H1 (cell line): ENCODE data around the gene LAMTOR3. TPM values are rescaled to one million over a fixed set of nuclear protein-coding genes. Genes with fewer than 3 reads are reported as not detected.

Source experiments
- CTCF ChIA-PET: fragments of 300-600 bp; sonication (Branson Sonifier 250); formaldehyde crosslinking; loops from one replicate; lab custom pipeline; 2021; ENCODE audit not compliant: partially characterized antibody; lab: Charles Lee
- POLR2A ChIA-PET: fragments of 300-600 bp; sonication (Branson Sonifier 250); formaldehyde crosslinking; loops from one replicate; lab custom pipeline; 2021; ENCODE audit warnings: inconsistent platforms; ENCODE audit not compliant: partially characterized antibody; lab: Charles Lee
- DNase-seq, 2 experiments: peaks; one replicate each; pipeline versions ENCODE4 v3.0.0 to v3.0.0-alpha.2; 2010 to 2022; ENCODE audit warnings: low spot score in 2 of 2, low read depth in 1 of 2, mixed read lengths in 1 of 2
- FAIRE-seq: peaks from 2 replicates; lab custom pipeline; 2011; peaks lifted over from hg19 to GRCh38; lab: Jason Lieb, UNC
- H2AFZ ChIP-seq: 2 replicates; pipeline ENCODE4 v1.8.1; 2012; ENCODE audit warnings: low read length, inconsistent platforms
- H2AK5ac ChIP-seq: 2 replicates; pipeline ENCODE4 v1.6.1; 2013; ENCODE audit warnings: low read depth, low read length
- H2BK120ac ChIP-seq: replicated peaks from 2 replicates; pipeline ENCODE3; 2013; ENCODE audit warnings: low read depth, low read length, inconsistent platforms
- H2BK12ac ChIP-seq: 2 replicates; pipeline ENCODE4 v1.6.1; 2013; ENCODE audit warnings: low read depth, low read length
- H2BK15ac ChIP-seq: 2 replicates; pipeline ENCODE4 v1.6.1; 2013; ENCODE audit warnings: low read length
- H2BK20ac ChIP-seq: 2 replicates; pipeline ENCODE4 v1.6.1; 2013; ENCODE audit warnings: low read length
- H2BK5ac ChIP-seq: 2 replicates; pipeline ENCODE4 v1.6.1; 2013; ENCODE audit warnings: low read depth, low read length
- H3K14ac ChIP-seq: 2 replicates; pipeline ENCODE4 v1.6.1; 2013; ENCODE audit warnings: inconsistent platforms; ENCODE audit not compliant: insufficient read length
- H3K18ac ChIP-seq: 2 replicates; pipeline ENCODE4 v1.6.1; 2013; ENCODE audit warnings: low read length; ENCODE audit errors: extremely low read depth
- H3K23ac ChIP-seq: 2 replicates; pipeline ENCODE4 v1.6.1; 2013; ENCODE audit warnings: inconsistent platforms; ENCODE audit not compliant: insufficient read length
- H3K23me2 ChIP-seq: 2 replicates; pipeline ENCODE4 v1.6.1; 2013; ENCODE audit warnings: low read depth, low read length
- H3K27ac ChIP-seq: 2 replicates; pipeline ENCODE4 v1.6.1; 2011; ENCODE audit warnings: low read depth, low read length, inconsistent platforms
- H3K27me3 ChIP-seq, 4 experiments: replicated peaks in 1 of 4; 1 replicate in 1 of 4; 2 replicates in 3 of 4; pipeline versions ENCODE4 v1.6.1 to v1.8.1; 2011 to 2013; ENCODE audit warnings: low read length in 3 of 4, mild to moderate bottlenecking in 3 of 4, inconsistent platforms in 2 of 4, mixed read lengths in 2 of 4, moderate library complexity in 1 of 4; ENCODE audit not compliant: control insufficient read depth in 3 of 4, insufficient read depth in 3 of 4; ENCODE audit errors: extremely low read depth in 1 of 4
- H3K36me3 ChIP-seq, 4 experiments: 2 replicates each; pipeline versions ENCODE4 v1.6.1 to v1.8.1; 2011 to 2013; ENCODE audit warnings: mild to moderate bottlenecking in 4 of 4, low read length in 3 of 4, moderate library complexity in 2 of 4, control low read depth in 1 of 4, inconsistent platforms in 1 of 4; ENCODE audit not compliant: insufficient read depth in 4 of 4, control insufficient read depth in 2 of 4
- H3K4ac ChIP-seq: replicated peaks from 2 replicates; pipeline ENCODE3; 2013; ENCODE audit warnings: low read length, low read depth, mixed read lengths, inconsistent platforms; ENCODE audit not compliant: insufficient read length
- H3K4me1 ChIP-seq, 4 experiments: replicated peaks in 1 of 4; 1 replicate in 1 of 4; 2 replicates in 3 of 4; pipeline versions ENCODE4 v1.6.1 to v1.8.1; 2011 to 2013; ENCODE audit warnings: low read length in 3 of 4, inconsistent platforms in 2 of 4, mixed read lengths in 1 of 4; ENCODE audit not compliant: insufficient read depth in 4 of 4, control insufficient read depth in 3 of 4
- H3K4me2 ChIP-seq, 2 experiments: 2 replicates each; pipeline versions ENCODE4 v1.6.1 to v1.8.1; 2011 to 2013; ENCODE audit warnings: low read depth in 2 of 2, low read length in 2 of 2, control low read depth in 1 of 2, inconsistent platforms in 1 of 2, mild to moderate bottlenecking in 1 of 2; ENCODE audit not compliant: insufficient read depth in 1 of 2
- H3K4me3 ChIP-seq, 4 experiments: fragments of 200-600, 300-600 bp in 1 of 4; sonication (generic), shearing (Covaris generic), sonication (Bioruptor Twin) in 1 of 4; 2 replicates each; pipeline versions ENCODE4 v1.5.1 to v1.8.1; 2011 to 2016; ENCODE audit warnings: low read length in 4 of 4, low read depth in 3 of 4, control low read depth in 2 of 4, inconsistent platforms in 2 of 4, mild to moderate bottlenecking in 2 of 4, mixed read lengths in 1 of 4, moderate library complexity in 1 of 4; ENCODE audit not compliant: insufficient read depth in 2 of 4; ENCODE audit errors: extremely low read depth in 1 of 4
- H3K56ac ChIP-seq: replicated peaks from 2 replicates; pipeline ENCODE3; 2013; ENCODE audit warnings: low read depth, mild to moderate bottlenecking, mixed read lengths, low read length, inconsistent platforms; ENCODE audit not compliant: insufficient read length
- H3K79me1 ChIP-seq: 2 replicates; pipeline ENCODE4 v1.6.1; 2013; ENCODE audit warnings: low read depth, low read length, control low read depth
- H3K79me2 ChIP-seq, 2 experiments: 2 replicates each; pipeline versions ENCODE4 v1.6.1 to v1.8.1; 2012 to 2013; ENCODE audit warnings: low read length in 2 of 2, mild to moderate bottlenecking in 2 of 2, inconsistent platforms in 1 of 2; ENCODE audit not compliant: insufficient read depth in 2 of 2, control insufficient read depth in 1 of 2
- H3K9ac ChIP-seq, 4 experiments: replicated peaks in 1 of 4; 1 replicate in 1 of 4; 2 replicates in 3 of 4; pipeline versions ENCODE4 v1.6.1 to v1.8.1; 2011 to 2013; ENCODE audit warnings: low read depth in 3 of 4, low read length in 3 of 4, control low read depth in 2 of 4, mild to moderate bottlenecking in 2 of 4, moderate library complexity in 2 of 4, inconsistent platforms in 1 of 4; ENCODE audit errors: extremely low read depth in 1 of 4
- H3K9me3 ChIP-seq, 2 experiments: 2 replicates each; pipeline versions ENCODE4 v1.6.1 to v1.8.1; 2012 to 2013; ENCODE audit warnings: mild to moderate bottlenecking in 2 of 2, moderate library complexity in 2 of 2, control low read depth in 1 of 2, inconsistent platforms in 1 of 2, low read depth in 1 of 2, low read length in 1 of 2, mixed read lengths in 1 of 2; ENCODE audit not compliant: insufficient read depth in 2 of 2
- H4K20me1 ChIP-seq, 2 experiments: replicated peaks in 1 of 2; 2 replicates each; pipeline versions ENCODE3 to v1.8.1; 2011 to 2013; ENCODE audit warnings: inconsistent platforms in 2 of 2, low read length in 2 of 2, mild to moderate bottlenecking in 1 of 2; ENCODE audit not compliant: insufficient read depth in 2 of 2, control insufficient read depth in 1 of 2
- H4K5ac ChIP-seq: 2 replicates; pipeline ENCODE4 v1.6.1; 2013; ENCODE audit warnings: low read length, low read depth, mixed read lengths, inconsistent platforms; ENCODE audit not compliant: insufficient read length
- H4K8ac ChIP-seq: 2 replicates; pipeline ENCODE4 v1.8.0; 2013; ENCODE audit warnings: mild to moderate bottlenecking, moderate library complexity, low read length, inconsistent platforms; ENCODE audit not compliant: insufficient read depth; ENCODE audit errors: extremely low read depth
- H4K91ac ChIP-seq: replicated peaks from 2 replicates; pipeline ENCODE3; 2013; ENCODE audit warnings: low read length, mixed read lengths, inconsistent platforms; ENCODE audit not compliant: insufficient read length
- CBX8 ChIP-seq: fragments of 300-800, 300-1000 bp; sonication (generic); IDR thresholded peaks from 2 replicates; pipeline ENCODE4 v1.7.1; 2016; ENCODE audit warnings: low read depth, low read length, borderline replicate concordance
- CHD1 ChIP-seq: IDR thresholded peaks from 2 replicates; pipeline ENCODE4 v1.6.1; 2012; ENCODE audit warnings: low read depth, low read length, improper control_type of control experiment
- CTBP2 ChIP-seq: IDR thresholded peaks from 2 replicates; pipeline ENCODE4 v1.7.0; 2011; ENCODE audit warnings: borderline replicate concordance, mild to moderate bottlenecking, moderate library complexity, mixed read lengths, low read length; ENCODE audit not compliant: insufficient read depth, insufficient read length
- EZH2 ChIP-seq: fragments of 200-600 bp; sonication (generic); IDR thresholded peaks from 2 replicates; pipeline ENCODE4 v1.7.1; 2012; ENCODE audit warnings: low read depth, mild to moderate bottlenecking, moderate library complexity, low read length, inconsistent platforms; ENCODE audit not compliant: severe bottlenecking
- KDM1A ChIP-seq: fragments of 200-600, 300-600 bp; sonication (generic); IDR thresholded peaks from 2 replicates; pipeline ENCODE4 v1.7.1; 2016; ENCODE audit warnings: mild to moderate bottlenecking, low read length, borderline replicate concordance
- KDM5A ChIP-seq: fragments of 200-600 bp; IDR thresholded peaks from 2 replicates; pipeline ENCODE4 v1.7.1; 2012; ENCODE audit warnings: mild to moderate bottlenecking, low read length, inconsistent platforms, mixed read lengths
- MAFK ChIP-seq: IDR thresholded peaks from 2 replicates; pipeline ENCODE4 v1.6.1; 2012; ENCODE audit warnings: low read depth, mild to moderate bottlenecking, improper control_type of control experiment, low read length
- RAD21 ChIP-seq, 2 experiments: IDR thresholded peaks in 1 of 2; conservative IDR thresholded peaks in 1 of 2; 2 replicates each; pipeline ENCODE4 v1.6.1; 2011; ENCODE audit warnings: low read depth in 2 of 2, low read length in 2 of 2, improper control_type of control experiment in 1 of 2, inconsistent platforms in 1 of 2, mild to moderate bottlenecking in 1 of 2, moderate library complexity in 1 of 2
- RXRA ChIP-seq: IDR thresholded peaks from 2 replicates; pipeline ENCODE4 v1.6.1; 2011; ENCODE audit warnings: low read depth, mild to moderate bottlenecking, low read length, moderate library complexity; ENCODE audit not compliant: insufficient read depth
- SIN3A ChIP-seq, 2 experiments: IDR thresholded peaks in 1 of 2; conservative IDR thresholded peaks in 1 of 2; 2 replicates each; pipeline ENCODE4 v1.6.1; 2011 to 2012; ENCODE audit warnings: low read length in 2 of 2, improper control_type of control experiment in 1 of 2, low read depth in 1 of 2, mild to moderate bottlenecking in 1 of 2
- SIX5 ChIP-seq: IDR thresholded peaks from 2 replicates; pipeline ENCODE4 v1.6.1; 2011; ENCODE audit warnings: mild to moderate bottlenecking, low read depth, low read length
- SRF ChIP-seq: IDR thresholded peaks from 2 replicates; pipeline ENCODE4 v1.6.1; 2011; ENCODE audit warnings: mild to moderate bottlenecking, low read depth, low read length, moderate library complexity
- SUZ12 ChIP-seq: fragments of 200-600 bp; sonication (generic); IDR thresholded peaks from 2 replicates; pipeline ENCODE4 v1.6.1; 2012; ENCODE audit warnings: mild to moderate bottlenecking, inconsistent platforms, low read length, moderate library complexity, mixed read lengths
- TEAD4 ChIP-seq: IDR thresholded peaks from 2 replicates; pipeline ENCODE4 v1.6.1; 2012; ENCODE audit warnings: low read depth, low read length, inconsistent platforms, mixed read lengths
- WGBS, 2 experiments: shearing (Covaris generic) in 1 of 2; methylation state at CpG; one replicate each; pipeline versions ENCODE4 v1.1.6 to v1.1.7; 2013 to 2015; ENCODE audit warnings: low lambda C conversion rate in 2 of 2, mixed read lengths in 2 of 2, inconsistent platforms in 1 of 2, low coverage in 1 of 2, missing lambda C conversion rate in 1 of 2; ENCODE audit not compliant: insufficient replicate concordance in 2 of 2, insufficient coverage in 1 of 2, insufficient read length in 1 of 2; ENCODE audit errors: extremely low coverage in 1 of 2, missing lambda C conversion rate in 1 of 2; 5-methylcytosine and 5-hydroxymethylcytosine counted together
- polyA plus RNA-seq, 7 experiments: library from polyadenylated mRNA; depleted of rRNA in 3 of 7; stranded (reverse) in 5 of 7; unstranded in 2 of 7; fragments of >200 nt in 5 of 7; fragments of 200-250 nt in 2 of 7; gene quantifications; 1 replicate in 5 of 7; 2 replicates in 1 of 7; 4 replicates in 1 of 7; pipeline versions ENCODE4 v1.2.1 to v1.2.3, GENCODE V29; 2011 to 2013; ENCODE audit warnings: missing spikeins in 2 of 7, mixed read lengths in 2 of 7
- total RNA-seq: library from RNA; stranded (reverse); fragmentation: NEBNext Ultra II Directional; extraction: Animal tissue kit (Norgen Biotek cat#: 25700); gene quantifications from 2 replicates; pipeline ENCODE4 v1.2.1, GENCODE V29; 2021

Gene LAMTOR3
- total and polyA plus RNA-seq, 2 of the 8 experiments (the other 6 are each of a cell fraction or from before 2014, with no cell fraction given), result 25.1 to 34.4 TPM

DNA sequence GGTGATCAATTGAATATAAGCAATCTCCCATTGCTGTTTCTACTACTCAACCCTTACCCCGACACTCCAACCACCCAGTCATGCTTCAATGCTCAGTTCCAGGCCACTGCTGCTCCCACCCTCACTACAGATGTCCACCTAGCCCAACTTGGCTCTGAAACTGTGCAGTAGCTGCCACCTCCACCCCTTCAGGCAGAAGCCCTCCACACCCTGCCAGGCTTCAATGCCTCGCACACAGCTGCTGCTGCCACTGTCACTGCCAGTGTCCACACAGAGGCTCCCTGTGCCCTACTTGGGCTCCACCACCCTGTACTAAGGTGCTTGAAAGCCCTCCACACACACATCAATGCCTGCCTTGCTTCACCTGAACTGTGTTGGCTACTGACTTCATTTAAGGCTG lies 34.6 kb downstream of the LAMTOR3 start:
- H2BK5ac ChIP-seq, result no peak overlapping the region
- no peak overlapping the region for H2BK12ac ChIP-seq
- H3K79me1 ChIP-seq, result no peaks in the 10 kb centered on the region
- no peaks in the 10 kb centered on the region for H4K20me1 ChIP-seq
- no peak overlapping the region for H3K18ac ChIP-seq
- peaks cover 0 to 5% (median 0%) of the 10 kb centered on the region in 4 experiments; a peak in 1 of 7 replicates for H3K4me1 ChIP-seq
- no peaks in the 10 kb centered on the region for H3K27me3 ChIP-seq
- H4K91ac ChIP-seq, result no peak overlapping the region
- no peak overlapping the region for H4K8ac ChIP-seq
- H3K27ac ChIP-seq, result no peak overlapping the region
- no peak overlapping the region for H2AK5ac ChIP-seq
- no peak overlapping the region for H3K56ac ChIP-seq
- H3K23me2 ChIP-seq, result no peaks in the 10 kb centered on the region; the same call in 1 of the 2 replicates
- DNase-seq (no peak), FAIRE-seq (no peak)
- no peaks in the 10 kb centered on the region for H3K9me3 ChIP-seq
- WGBS, 2 experiments, result 92% methylated on average over 2 of the region's 2 CpGs; no CpG with 5 or more reads in 1 of the 2 experiments
- H2BK15ac ChIP-seq, result no peak overlapping the region
- no peak overlapping the region for H3K23ac ChIP-seq
- no peak overlapping the region for H3K4me2 ChIP-seq
- ChIA-PET CTCF (interaction anchor here (0.6 to 1.2 kb wide), 2 partner anchors 48 to 90 kb away, joined by 3 read pairs; partner anchors contain the start of gene H2AZ1), POLR2A (no interaction called here)
- no peaks in the 10 kb centered on the region for H3K79me2 ChIP-seq
- no peak overlapping the region for H3K9ac ChIP-seq
- H2BK20ac ChIP-seq, result no peak overlapping the region
- no peak overlapping the region for H3K4ac ChIP-seq
- no peak overlapping the region for H3K4me3 ChIP-seq
- H3K36me3 ChIP-seq, result no peaks in the 10 kb centered on the region
- H2BK120ac ChIP-seq, result no peak overlapping the region
- no peak overlapping the region for H4K5ac ChIP-seq
- H3K14ac ChIP-seq, result no peak overlapping the region
- H2AFZ ChIP-seq, result no peak overlapping the region
- TF ChIP-seq SIX5 (no peak), KDM5A (no peak), EZH2 (no peak), SUZ12 (no peak), RXRA (no peak), MAFK (no peak), RAD21 (IDR thresholded peaks at IDR 0.05 in 1 of 2, conservative IDR thresholded peaks at IDR 0.05 in 1 of 2; ENCODE audit: low read depth in 2 of 2, low read length in 2 of 2) (no peak), CHD1 (no peak), SIN3A (conservative IDR thresholded peaks at IDR 0.05 in 1 of 2, IDR thresholded peaks at IDR 0.05 in 1 of 2; ENCODE audit: low read depth in 1 of 2, low read length in 2 of 2) (no peak), TEAD4 (no peak), SRF (no peak), CBX8 (no peak), KDM1A (no peak), CTBP2 (no peak)
